K562 (cell line): Measurements from ENCODE around the gene ACOT9. TPM values are rescaled to one million over a fixed set of nuclear protein-coding genes. Genes with fewer than 3 reads are reported as not detected.

ENCODE experiments used
- CHAMP1 ChIP-seq: fragments of 450-650 bp; IDR thresholded peaks from 2 replicates; pipeline ENCODE4 v1.6.1; 2016; ENCODE audit warnings: mild to moderate bottlenecking
- CHD1 ChIP-seq: fragments of 200-600 bp; sonication (generic); IDR thresholded peaks from one replicate; pipeline ENCODE4 v1.6.1; 2012; ENCODE audit warnings: mild to moderate bottlenecking, moderate library complexity, low read length, inconsistent platforms
- EGR1 ChIP-seq: fragments of 450-650 bp; conservative IDR thresholded peaks from 2 replicates; pipeline ENCODE4 v1.6.1; 2017; ENCODE audit warnings: mild to moderate bottlenecking
- HDAC8 ChIP-seq: fragments of 450-650 bp; IDR thresholded peaks from 2 replicates; pipeline ENCODE4 v1.6.1; 2016; ENCODE audit warnings: mild to moderate bottlenecking, missing genetic modification characterization, moderate library complexity, missing compliant biosample characterization
- KLF13 ChIP-seq: fragments of 450-650 bp; IDR thresholded peaks from 2 replicates; pipeline ENCODE4 v1.6.1; 2016; ENCODE audit warnings: missing genetic modification characterization, low read depth, mild to moderate bottlenecking, missing compliant biosample characterization, moderate library complexity, borderline replicate concordance
- NCOA4 ChIP-seq: fragments of 450-650 bp; IDR thresholded peaks from 2 replicates; pipeline ENCODE4 v1.6.1; 2018; ENCODE audit warnings: mild to moderate bottlenecking; ENCODE audit not compliant: partially characterized antibody
- POU5F1 ChIP-seq: fragments of 150-350 bp; IDR thresholded peaks from 2 replicates; pipeline ENCODE4 v1.6.1; 2014; ENCODE audit warnings: borderline replicate concordance, low read length, low read depth, mild to moderate bottlenecking; ENCODE audit not compliant: partially characterized antibody
- RCOR1 ChIP-seq, 2 experiments: IDR thresholded peaks; 2 replicates each; pipeline ENCODE4 v1.6.1; 2012; ENCODE audit warnings: low read depth in 2 of 2, low read length in 2 of 2, borderline replicate concordance in 1 of 2, improper control_type of control experiment in 1 of 2
- ZMIZ1 ChIP-seq, 2 experiments: fragments of 150-350 bp in 1 of 2; IDR thresholded peaks; 2 replicates each; pipeline ENCODE4 v1.6.1; 2012 to 2016; ENCODE audit warnings: low read depth in 2 of 2, low read length in 2 of 2, mild to moderate bottlenecking in 1 of 2, moderate library complexity in 1 of 2
- ZNF699 ChIP-seq: fragments of 250-450 bp; sonication (Bioruptor Pico); IDR thresholded peaks from 2 replicates; pipeline ENCODE4 v1.8.0; 2021; ENCODE audit warnings: mild to moderate bottlenecking, moderate library complexity; ENCODE audit not compliant: insufficient replicate concordance
- ZNF780A ChIP-seq: fragments of 250-450 bp; sonication (Bioruptor Pico); IDR thresholded peaks from 2 replicates; pipeline ENCODE4 v1.5.0; 2021; ENCODE audit warnings: mild to moderate bottlenecking
- polyA plus RNA-seq, 8 experiments: library from polyadenylated mRNA; depleted of rRNA in 4 of 8; stranded (reverse) in 5 of 8; unstranded in 3 of 8; fragments of >200 nt; fragmentation: Nextera tagmentation in 2 of 8; fragmentation: Illumina TruSeq in 1 of 8; extraction: Ambion mirVana in 2 of 8; extraction: Trizol in 1 of 8; gene quantifications; 2 replicates each; pipeline versions ENCODE4 v1.2.1 to v1.2.3, GENCODE V29; 2011 to 2014; ENCODE audit warnings: inconsistent platforms in 1 of 8, missing spikeins in 1 of 8
- total RNA-seq, 7 experiments: library from RNA; depleted of rRNA in 6 of 7; stranded (reverse); fragments of >200 nt in 6 of 7; fragmentation: Illumina TruSeq in 2 of 7; extraction: Trizol in 2 of 7; gene quantifications; 2 replicates each; pipeline versions ENCODE4 v1.2.1 to v1.2.3, GENCODE V29; 2011 to 2021; ENCODE audit warnings: low replicate concordance in 1 of 7
- TF ChIP-seq, protein P1 (sequence below): fragments of 250-450 bp; sonication (Bioruptor Pico); IDR thresholded peaks from 2 replicates; pipeline ENCODE4 v1.5.0; 2021
- TF ChIP-seq, protein P2 (sequence below): sonication (generic); IDR thresholded peaks from 2 replicates; pipeline ENCODE4 v1.6.1; 2016
- TF ChIP-seq, protein P3 (sequence below): fragments of 250-450 bp; sonication (Bioruptor Pico); IDR thresholded peaks from 2 replicates; pipeline ENCODE4 v1.4.0; 2020; ENCODE audit warnings: mild to moderate bottlenecking, moderate library complexity

Gene ACOT9
- total and polyA plus RNA-seq, 9 of the 15 experiments (the other 6 are each of a cell fraction or from before 2014, with no cell fraction given), result 31.2 to 80.9 (median 45.3) TPM

GRCh38 chrX:23783589-23784469, 40.8 kb upstream of the ACOT9 start (continued):
- no peak for TF ChIP-seq CHAMP1
- TF ChIP-seq NCOA4, result no peak
- no peak for TF ChIP-seq POU5F1
- no peak for TF ChIP-seq KLF13 (tag)
- TF ChIP-seq, protein P1, sequence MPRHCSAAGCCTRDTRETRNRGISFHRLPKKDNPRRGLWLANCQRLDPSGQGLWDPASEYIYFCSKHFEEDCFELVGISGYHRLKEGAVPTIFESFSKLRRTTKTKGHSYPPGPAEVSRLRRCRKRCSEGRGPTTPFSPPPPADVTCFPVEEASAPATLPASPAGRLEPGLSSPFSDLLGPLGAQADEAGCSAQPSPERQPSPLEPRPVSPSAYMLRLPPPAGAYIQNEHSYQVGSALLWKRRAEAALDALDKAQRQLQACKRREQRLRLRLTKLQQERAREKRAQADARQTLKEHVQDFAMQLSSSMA (CRISPR knock-in tag), result no peak
- TF ChIP-seq RCOR1 (IDR thresholded peaks at IDR 0.05; ENCODE audit: borderline replicate concordance in 1 of 2, low read depth in 2 of 2, low read length in 2 of 2), result no peak
- TF ChIP-seq HDAC8 (tag), result no peak
- TF ChIP-seq, protein P2, sequence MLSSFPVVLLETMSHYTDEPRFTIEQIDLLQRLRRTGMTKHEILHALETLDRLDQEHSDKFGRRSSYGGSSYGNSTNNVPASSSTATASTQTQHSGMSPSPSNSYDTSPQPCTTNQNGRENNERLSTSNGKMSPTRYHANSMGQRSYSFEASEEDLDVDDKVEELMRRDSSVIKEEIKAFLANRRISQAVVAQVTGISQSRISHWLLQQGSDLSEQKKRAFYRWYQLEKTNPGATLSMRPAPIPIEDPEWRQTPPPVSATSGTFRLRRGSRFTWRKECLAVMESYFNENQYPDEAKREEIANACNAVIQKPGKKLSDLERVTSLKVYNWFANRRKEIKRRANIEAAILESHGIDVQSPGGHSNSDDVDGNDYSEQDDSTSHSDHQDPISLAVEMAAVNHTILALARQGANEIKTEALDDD, result no peak
- no peak for TF ChIP-seq ZNF780A (CRISPR knock-in tag)
- TF ChIP-seq CHD1, result peak; percentile 17
- no peak for TF ChIP-seq ZNF699 (CRISPR knock-in tag)
- TF ChIP-seq, protein P3, sequence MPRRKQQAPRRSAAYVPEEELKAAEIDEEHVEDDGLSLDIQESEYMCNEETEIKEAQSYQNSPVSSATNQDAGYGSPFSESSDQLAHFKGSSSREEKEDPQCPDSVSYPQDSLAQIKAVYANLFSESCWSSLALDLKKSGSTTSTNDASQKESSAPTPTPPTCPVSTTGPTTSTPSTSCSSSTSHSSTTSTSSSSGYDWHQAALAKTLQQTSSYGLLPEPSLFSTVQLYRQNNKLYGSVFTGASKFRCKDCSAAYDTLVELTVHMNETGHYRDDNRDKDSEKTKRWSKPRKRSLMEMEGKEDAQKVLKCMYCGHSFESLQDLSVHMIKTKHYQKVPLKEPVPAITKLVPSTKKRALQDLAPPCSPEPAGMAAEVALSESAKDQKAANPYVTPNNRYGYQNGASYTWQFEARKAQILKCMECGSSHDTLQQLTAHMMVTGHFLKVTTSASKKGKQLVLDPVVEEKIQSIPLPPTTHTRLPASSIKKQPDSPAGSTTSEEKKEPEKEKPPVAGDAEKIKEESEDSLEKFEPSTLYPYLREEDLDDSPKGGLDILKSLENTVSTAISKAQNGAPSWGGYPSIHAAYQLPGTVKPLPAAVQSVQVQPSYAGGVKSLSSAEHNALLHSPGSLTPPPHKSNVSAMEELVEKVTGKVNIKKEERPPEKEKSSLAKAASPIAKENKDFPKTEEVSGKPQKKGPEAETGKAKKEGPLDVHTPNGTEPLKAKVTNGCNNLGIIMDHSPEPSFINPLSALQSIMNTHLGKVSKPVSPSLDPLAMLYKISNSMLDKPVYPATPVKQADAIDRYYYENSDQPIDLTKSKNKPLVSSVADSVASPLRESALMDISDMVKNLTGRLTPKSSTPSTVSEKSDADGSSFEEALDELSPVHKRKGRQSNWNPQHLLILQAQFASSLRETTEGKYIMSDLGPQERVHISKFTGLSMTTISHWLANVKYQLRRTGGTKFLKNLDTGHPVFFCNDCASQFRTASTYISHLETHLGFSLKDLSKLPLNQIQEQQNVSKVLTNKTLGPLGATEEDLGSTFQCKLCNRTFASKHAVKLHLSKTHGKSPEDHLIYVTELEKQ, result no peak
- no peak for TF ChIP-seq EGR1
- TF ChIP-seq ZMIZ1 (IDR thresholded peaks at IDR 0.05; ENCODE audit: low read depth in 2 of 2, low read length in 2 of 2), result no peak
